HG02938 (cell line): ENCODE measurements around the gene TSPAN9.

Experiments used
- ATAC-seq: cut with Tn5 transposase; IDR thresholded peaks from one replicate; pipeline ENCODE4 v1.9.1; 2021; ENCODE audit warnings: mild to moderate bottlenecking, moderate library complexity; ENCODE audit not compliant: unreplicated experiment

TSPAN9 gene

GRCh38 chr12:3097836-3098235 is 20.7 kb downstream of the TSPAN9 start:
- no peak for ATAC-seq

- no peak for ATAC-seq
These were observed 21.3 kb downstream of the TSPAN9 start for GRCh38 chr12:3098436-3098835.

- ATAC-seq = no peak
These were observed 22.0 kb downstream of the TSPAN9 start for GRCh38 chr12:3099146-3099545.

- ATAC-seq = no peak
These were observed 24.3 kb downstream of the TSPAN9 start for GRCh38 chr12:3101309-3102024.

GRCh38 chr12:3102771-3103410 is 25.7 kb downstream of the TSPAN9 start:
- ATAC-seq = no peak

- ATAC-seq = no peak
These were observed 26.6 kb downstream of the TSPAN9 start for GRCh38 chr12:3103806-3104205.

GRCh38 chr12:3105690-3106479 is 28.7 kb downstream of the TSPAN9 start:
- no peak for ATAC-seq

GRCh38 chr12:3106579-3106978 is 29.4 kb downstream of the TSPAN9 start:
- no peak for ATAC-seq

GRCh38 chr12:3107071-3107583 is 29.9 kb downstream of the TSPAN9 start:
- no peak for ATAC-seq

GRCh38 chr12:3107954-3108353 is 30.8 kb downstream of the TSPAN9 start:
- ATAC-seq = no peak

GRCh38 chr12:3110578-3110977 is 33.4 kb downstream of the TSPAN9 start:
- no peak for ATAC-seq

GRCh38 chr12:3113671-3114325 is 36.6 kb downstream of the TSPAN9 start:
- no peak for ATAC-seq

GRCh38 chr12:3114671-3115070 is 37.5 kb downstream of the TSPAN9 start:
- ATAC-seq = no peak

- no peak for ATAC-seq
These were observed 37.9 kb downstream of the TSPAN9 start for GRCh38 chr12:3115078-3115477.

- ATAC-seq = no peak
These were observed 39.1 kb downstream of the TSPAN9 start for GRCh38 chr12:3116106-3116844.

- no peak for ATAC-seq
These were observed 40.0 kb downstream of the TSPAN9 start for GRCh38 chr12:3117144-3117581.

- no peak for ATAC-seq
These were observed 40.4 kb downstream of the TSPAN9 start for GRCh38 chr12:3117591-3118015.

- ATAC-seq = no peak
These were observed 42.1 kb downstream of the TSPAN9 start for GRCh38 chr12:3119192-3119755.

GRCh38 chr12:3119756-3120601 is 42.8 kb downstream of the TSPAN9 start:
- no peak for ATAC-seq
